ENCODE results near the gene FGFR2. TPM values are rescaled to one million over a fixed set of nuclear protein-coding genes. Genes with fewer than 3 reads are reported as not detected.

Gene FGFR2
- polyA plus RNA-seq, 1 of the 3 experiments (the other 2 are of a cell fraction), result 0.02 TPM

- no peaks in the 10 kb centered on the region for H3K36me3 ChIP-seq (replicated peaks in 1 of 2; ENCODE audit: control insufficient read depth in 1 of 2, insufficient read depth in 2 of 2, low read length in 1 of 2)
- CTCF ChIA-PET, result no interaction called here
- no peaks in the 10 kb centered on the region for H3F3A ChIP-seq (replicated peaks; ENCODE audit: insufficient read depth)
- no peak overlapping the region for H3K27ac ChIP-seq (ENCODE audit: low read depth in 2 of 2, low read length in 1 of 2)
- H3K79me2 ChIP-seq (ENCODE audit: insufficient read depth), result no peaks in the 10 kb centered on the region
- POLR2A ChIA-PET, result no interaction called here
- H3K4me2 ChIP-seq, result no peak overlapping the region
- no peaks in the 10 kb centered on the region for H3K4me1 ChIP-seq (ENCODE audit: control insufficient read depth in 1 of 2, insufficient read depth in 2 of 2, low read depth in 1 of 2, low read length in 1 of 2)
- H3K9ac ChIP-seq, result no peak overlapping the region
- H3K9me2 ChIP-seq, result no peaks in the 10 kb centered on the region
- H3K27me3 ChIP-seq (ENCODE audit: insufficient read depth), result no peaks in the 10 kb centered on the region
- DNase-seq, result no peak
- no peaks in the 10 kb centered on the region for H4K20me1 ChIP-seq (ENCODE audit: insufficient read depth)
- 58% methylated on average over 10 of the region's 12 CpGs for WGBS (ENCODE audit: low lambda C conversion rate)
- H3K4me3 ChIP-seq (ENCODE audit: low read depth in 2 of 2, low read length in 1 of 2), result no peak overlapping the region
- no peak for TF ChIP-seq SMC3 (IDR thresholded peaks at IDR 0.05; ENCODE audit: low read depth, low read length)
- TF ChIP-seq MXI1 (IDR thresholded peaks at IDR 0.05; ENCODE audit: low read depth, low read length), result no peak
- no peak for TF ChIP-seq RXRA (IDR thresholded peaks at IDR 0.05; ENCODE audit: borderline replicate concordance, low read depth)
- no peak for TF ChIP-seq NRF1 (IDR thresholded peaks at IDR 0.05; ENCODE audit: low read depth, low read length)
- TF ChIP-seq, protein P1, sequence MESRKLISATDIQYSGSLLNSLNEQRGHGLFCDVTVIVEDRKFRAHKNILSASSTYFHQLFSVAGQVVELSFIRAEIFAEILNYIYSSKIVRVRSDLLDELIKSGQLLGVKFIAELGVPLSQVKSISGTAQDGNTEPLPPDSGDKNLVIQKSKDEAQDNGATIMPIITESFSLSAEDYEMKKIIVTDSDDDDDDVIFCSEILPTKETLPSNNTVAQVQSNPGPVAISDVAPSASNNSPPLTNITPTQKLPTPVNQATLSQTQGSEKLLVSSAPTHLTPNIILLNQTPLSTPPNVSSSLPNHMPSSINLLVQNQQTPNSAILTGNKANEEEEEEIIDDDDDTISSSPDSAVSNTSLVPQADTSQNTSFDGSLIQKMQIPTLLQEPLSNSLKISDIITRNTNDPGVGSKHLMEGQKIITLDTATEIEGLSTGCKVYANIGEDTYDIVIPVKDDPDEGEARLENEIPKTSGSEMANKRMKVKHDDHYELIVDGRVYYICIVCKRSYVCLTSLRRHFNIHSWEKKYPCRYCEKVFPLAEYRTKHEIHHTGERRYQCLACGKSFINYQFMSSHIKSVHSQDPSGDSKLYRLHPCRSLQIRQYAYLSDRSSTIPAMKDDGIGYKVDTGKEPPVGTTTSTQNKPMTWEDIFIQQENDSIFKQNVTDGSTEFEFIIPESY (IDR thresholded peaks at IDR 0.05; ENCODE audit: borderline replicate concordance, low read depth), result no peak
- TF ChIP-seq MAX (IDR thresholded peaks at IDR 0.05; ENCODE audit: low read depth), result no peak
- TF ChIP-seq SIN3A (IDR thresholded peaks at IDR 0.05; ENCODE audit: borderline replicate concordance, low read depth, low read length), result no peak
- no peak for TF ChIP-seq EP300 (IDR thresholded peaks at IDR 0.05; ENCODE audit: borderline replicate concordance in 1 of 2, low read depth in 1 of 2, low read length in 1 of 2)
- no peak for TF ChIP-seq USF2 (IDR thresholded peaks at IDR 0.05; ENCODE audit: borderline replicate concordance, low read depth, low read length)
- TF ChIP-seq FOSL2 (IDR thresholded peaks at IDR 0.05; ENCODE audit: borderline replicate concordance, low read depth), result no peak
- TF ChIP-seq, protein P2, sequence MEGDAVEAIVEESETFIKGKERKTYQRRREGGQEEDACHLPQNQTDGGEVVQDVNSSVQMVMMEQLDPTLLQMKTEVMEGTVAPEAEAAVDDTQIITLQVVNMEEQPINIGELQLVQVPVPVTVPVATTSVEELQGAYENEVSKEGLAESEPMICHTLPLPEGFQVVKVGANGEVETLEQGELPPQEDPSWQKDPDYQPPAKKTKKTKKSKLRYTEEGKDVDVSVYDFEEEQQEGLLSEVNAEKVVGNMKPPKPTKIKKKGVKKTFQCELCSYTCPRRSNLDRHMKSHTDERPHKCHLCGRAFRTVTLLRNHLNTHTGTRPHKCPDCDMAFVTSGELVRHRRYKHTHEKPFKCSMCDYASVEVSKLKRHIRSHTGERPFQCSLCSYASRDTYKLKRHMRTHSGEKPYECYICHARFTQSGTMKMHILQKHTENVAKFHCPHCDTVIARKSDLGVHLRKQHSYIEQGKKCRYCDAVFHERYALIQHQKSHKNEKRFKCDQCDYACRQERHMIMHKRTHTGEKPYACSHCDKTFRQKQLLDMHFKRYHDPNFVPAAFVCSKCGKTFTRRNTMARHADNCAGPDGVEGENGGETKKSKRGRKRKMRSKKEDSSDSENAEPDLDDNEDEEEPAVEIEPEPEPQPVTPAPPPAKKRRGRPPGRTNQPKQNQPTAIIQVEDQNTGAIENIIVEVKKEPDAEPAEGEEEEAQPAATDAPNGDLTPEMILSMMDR (IDR thresholded peaks at IDR 0.05), result no peak
- no peak for TF ChIP-seq TEAD4 (IDR thresholded peaks at IDR 0.05; ENCODE audit: borderline replicate concordance, insufficient read depth)
- TF ChIP-seq NFIC (IDR thresholded peaks at IDR 0.05; ENCODE audit: borderline replicate concordance), result no peak
- TF ChIP-seq, protein P3, sequence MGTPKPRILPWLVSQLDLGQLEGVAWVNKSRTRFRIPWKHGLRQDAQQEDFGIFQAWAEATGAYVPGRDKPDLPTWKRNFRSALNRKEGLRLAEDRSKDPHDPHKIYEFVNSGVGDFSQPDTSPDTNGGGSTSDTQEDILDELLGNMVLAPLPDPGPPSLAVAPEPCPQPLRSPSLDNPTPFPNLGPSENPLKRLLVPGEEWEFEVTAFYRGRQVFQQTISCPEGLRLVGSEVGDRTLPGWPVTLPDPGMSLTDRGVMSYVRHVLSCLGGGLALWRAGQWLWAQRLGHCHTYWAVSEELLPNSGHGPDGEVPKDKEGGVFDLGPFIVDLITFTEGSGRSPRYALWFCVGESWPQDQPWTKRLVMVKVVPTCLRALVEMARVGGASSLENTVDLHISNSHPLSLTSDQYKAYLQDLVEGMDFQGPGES (IDR thresholded peaks at IDR 0.05; ENCODE audit: low read depth, low read length), result no peak
- no peak for TF ChIP-seq GABPA (IDR thresholded peaks at IDR 0.05; ENCODE audit: low read depth)
- TF ChIP-seq POLR2AphosphoS5 (IDR thresholded peaks at IDR 0.05; ENCODE audit: low read depth, low read length), result no peak
- TF ChIP-seq REST (IDR thresholded peaks at IDR 0.05; ENCODE audit: low read depth, low read length), result no peak
- H3K9me3 ChIP-seq, result no peaks in the 10 kb centered on the region
- no peak overlapping the region for H2AFZ ChIP-seq (ENCODE audit: low read depth)
Observed at GRCh38 chr10:121485436-121486139, 112.7 kb downstream of the FGFR2 start.

Data from SK-N-SH (cell line).